GM21447 (cell line): ENCODE data around the gene MTMR11.
"Not testable (repeated sequence)": the region's sequence is repeated elsewhere in the genome, so short reads cannot be mapped to it uniquely, and the experiment has no call there.

ENCODE experiments used
- ATAC-seq: cut with Tn5 transposase; IDR thresholded peaks from one replicate; pipeline ENCODE4 v1.9.1; 2021; ENCODE audit not compliant: unreplicated experiment

The MTMR11 gene

GRCh38 chr1:149936170-149936991 lies at the start of gene MTMR11:
MTMR11 (minus strand) TSS chr1:149936879; CDS start chr1:149936647, 232 bp downstream.
- ATAC-seq: no peak

GRCh38 chr1:149979972-149980540 lies 43.4 kb upstream of the MTMR11 start:
- no peak for ATAC-seq

- no peak for ATAC-seq
These were observed 42.7 kb upstream of the MTMR11 start for GRCh38 chr1:149979245-149979971.

GRCh38 chr1:149978547-149979023 lies 41.9 kb upstream of the MTMR11 start:
- no peak for ATAC-seq

- no peak for ATAC-seq
These were observed 40.7 kb upstream of the MTMR11 start for GRCh38 chr1:149977345-149977744.

GRCh38 chr1:149972547-149972946 lies 35.9 kb upstream of the MTMR11 start:
- ATAC-seq: no peak

GRCh38 chr1:149967646-149968045 lies 31.0 kb upstream of the MTMR11 start:
- no peak for ATAC-seq

- ATAC-seq: no peak
These were observed 30.4 kb upstream of the MTMR11 start for GRCh38 chr1:149967041-149967440.

- no peak for ATAC-seq
These were observed 29.7 kb upstream of the MTMR11 start for GRCh38 chr1:149966405-149966804.

- ATAC-seq: no peak
These were observed 28.8 kb upstream of the MTMR11 start for GRCh38 chr1:149965440-149965839.

- no peak for ATAC-seq
These were observed 26.7 kb upstream of the MTMR11 start for GRCh38 chr1:149963358-149963757.

- no peak for ATAC-seq
These were observed 26.1 kb upstream of the MTMR11 start for GRCh38 chr1:149962736-149963135.

GRCh38 chr1:149962039-149962647 lies 25.5 kb upstream of the MTMR11 start:
- no peak for ATAC-seq

GRCh38 chr1:149957548-149957947 lies 20.9 kb upstream of the MTMR11 start:
- ATAC-seq: not testable (repeated sequence)

GRCh38 chr1:149949911-149950310 lies 13.2 kb upstream of the MTMR11 start:
- no peak for ATAC-seq

GRCh38 chr1:149945206-149945605 lies 8.5 kb upstream of the MTMR11 start:
- no peak for ATAC-seq

GRCh38 chr1:149942885-149943284 lies 6.2 kb upstream of the MTMR11 start:
- no peak for ATAC-seq

GRCh38 chr1:149942207-149942606 lies 5.5 kb upstream of the MTMR11 start:
- ATAC-seq: no peak

- no peak for ATAC-seq
These were observed 3.7 kb upstream of the MTMR11 start for GRCh38 chr1:149940427-149940826.

- not testable (repeated sequence) for ATAC-seq
These were observed 2.0 kb upstream of the MTMR11 start for GRCh38 chr1:149938668-149939003.

GRCh38 chr1:149937759-149938158 lies 1.1 kb upstream of the MTMR11 start:
- no peak for ATAC-seq
